HS-5 (cell line): ENCODE measurements around the gene CACNA1D.

Experiments used
- DNase-seq: peaks from one replicate; pipeline ENCODE4 v3.0.0-alpha.2; 2012; ENCODE audit warnings: low read depth

Gene CACNA1D

GRCh38 chr3:53808496-53808895 is 314.1 kb downstream of the CACNA1D start:
- no peak for DNase-seq

- no peak for DNase-seq
Observed at GRCh38 chr3:53809267-53809666, 314.9 kb downstream of the CACNA1D start.

DNA sequence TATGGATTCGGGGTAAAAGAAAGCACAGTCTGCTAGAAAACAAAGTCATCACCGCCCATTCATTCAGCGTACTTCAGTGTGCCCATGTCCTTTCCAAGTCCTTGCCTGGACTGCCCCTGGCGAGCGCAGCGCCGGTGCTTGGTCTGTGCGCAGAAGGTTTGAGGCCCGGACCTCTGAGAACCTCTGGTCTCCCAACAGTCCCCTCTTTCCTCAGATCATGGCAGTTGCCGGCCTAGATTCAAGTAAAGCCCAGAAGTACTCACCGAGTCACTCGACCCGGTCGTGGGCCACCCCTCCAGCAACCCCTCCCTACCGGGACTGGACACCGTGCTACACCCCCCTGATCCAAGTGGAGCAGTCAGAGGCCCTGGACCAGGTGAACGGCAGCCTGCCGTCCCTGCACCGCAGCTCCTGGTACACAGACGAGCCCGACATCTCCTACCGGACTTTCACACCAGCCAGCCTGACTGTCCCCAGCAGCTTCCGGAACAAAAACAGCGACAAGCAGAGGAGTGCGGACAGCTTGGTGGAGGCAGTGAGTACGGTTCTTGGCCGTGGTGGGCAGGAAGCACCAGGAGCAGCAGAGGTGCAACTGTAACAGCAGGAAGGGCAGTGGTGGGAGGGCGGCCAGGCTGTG is 315.5 kb downstream of the CACNA1D start:
- DNase-seq: no peak

- no peak for DNase-seq
Observed at GRCh38 chr3:53811143-53811927, 316.9 kb downstream of the CACNA1D start.

GRCh38 chr3:53812434-53812833 is 318.0 kb downstream of the CACNA1D start:
- DNase-seq: no peak

- DNase-seq: no peak
Observed at GRCh38 chr3:53813229-53813628, 318.8 kb downstream of the CACNA1D start.

- DNase-seq: no peak
Observed at GRCh38 chr3:53813876-53814275, 319.5 kb downstream of the CACNA1D start.

DNA sequence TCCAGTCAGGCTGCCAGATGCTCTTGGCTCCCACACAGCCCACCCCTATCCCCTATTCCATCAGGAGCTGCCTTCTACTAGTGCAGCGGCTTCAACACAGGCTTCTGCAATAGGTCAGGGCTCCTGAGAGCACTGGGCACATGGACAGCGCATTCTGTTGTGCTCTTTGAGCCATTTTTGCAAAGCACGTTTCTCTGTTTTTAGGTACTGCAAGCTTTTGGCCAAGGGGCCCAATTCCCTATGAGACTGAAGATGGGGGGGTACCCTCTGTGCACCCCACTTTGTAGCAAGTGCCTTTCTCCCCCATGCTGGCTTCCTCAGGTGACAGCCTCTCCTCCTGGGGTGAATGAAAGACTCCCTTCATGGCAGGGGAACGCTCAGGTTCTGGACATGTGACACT is 320.7 kb downstream of the CACNA1D start:
- DNase-seq: no peak

DNA sequence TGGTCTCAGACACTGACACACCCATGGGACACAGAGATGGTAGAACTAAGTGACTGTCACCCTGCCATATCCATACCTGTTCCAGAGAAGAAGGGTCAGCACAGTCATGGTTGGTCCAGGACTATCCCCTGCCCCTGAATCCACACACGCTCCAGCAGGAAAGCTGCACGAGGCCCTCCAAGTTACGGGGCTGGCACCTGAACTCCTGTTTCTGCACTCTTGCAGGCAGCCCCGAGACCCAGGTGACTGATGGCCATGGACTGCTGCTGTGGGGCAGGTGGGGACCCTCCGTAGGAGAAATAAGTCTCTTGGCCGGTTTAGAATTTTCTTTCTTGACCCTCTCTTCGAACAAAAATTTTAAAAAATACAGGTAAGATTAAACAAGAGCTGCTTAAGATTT is 321.2 kb downstream of the CACNA1D start:
- DNase-seq: no peak

DNA sequence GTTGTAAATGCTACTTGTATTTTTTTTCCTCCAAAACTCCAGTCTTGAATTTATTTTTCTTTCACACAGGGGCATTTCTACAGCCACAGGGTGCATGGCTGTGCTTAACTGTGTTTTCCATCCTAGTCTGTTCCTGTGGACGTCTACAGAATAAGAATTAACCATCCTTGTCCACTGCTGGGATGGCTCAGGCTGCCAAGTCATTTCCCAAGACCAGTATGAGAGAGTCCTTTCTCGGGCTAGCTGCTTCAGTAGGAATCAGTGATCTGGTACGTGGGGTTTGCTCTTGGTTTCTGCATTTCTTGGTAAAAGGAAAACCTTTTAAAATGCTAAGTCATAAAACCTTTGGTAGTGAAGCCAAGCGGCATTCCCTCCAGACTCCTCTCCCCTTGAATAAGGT is 322.0 kb downstream of the CACNA1D start:
- DNase-seq: no peak

- no peak for DNase-seq
Observed at GRCh38 chr3:53817211-53817610, 322.8 kb downstream of the CACNA1D start.

GRCh38 chr3:53817809-53818208 is 323.4 kb downstream of the CACNA1D start:
- DNase-seq: no peak

- no peak for DNase-seq
Observed at GRCh38 chr3:53818221-53819162, 324.1 kb downstream of the CACNA1D start.

DNA sequence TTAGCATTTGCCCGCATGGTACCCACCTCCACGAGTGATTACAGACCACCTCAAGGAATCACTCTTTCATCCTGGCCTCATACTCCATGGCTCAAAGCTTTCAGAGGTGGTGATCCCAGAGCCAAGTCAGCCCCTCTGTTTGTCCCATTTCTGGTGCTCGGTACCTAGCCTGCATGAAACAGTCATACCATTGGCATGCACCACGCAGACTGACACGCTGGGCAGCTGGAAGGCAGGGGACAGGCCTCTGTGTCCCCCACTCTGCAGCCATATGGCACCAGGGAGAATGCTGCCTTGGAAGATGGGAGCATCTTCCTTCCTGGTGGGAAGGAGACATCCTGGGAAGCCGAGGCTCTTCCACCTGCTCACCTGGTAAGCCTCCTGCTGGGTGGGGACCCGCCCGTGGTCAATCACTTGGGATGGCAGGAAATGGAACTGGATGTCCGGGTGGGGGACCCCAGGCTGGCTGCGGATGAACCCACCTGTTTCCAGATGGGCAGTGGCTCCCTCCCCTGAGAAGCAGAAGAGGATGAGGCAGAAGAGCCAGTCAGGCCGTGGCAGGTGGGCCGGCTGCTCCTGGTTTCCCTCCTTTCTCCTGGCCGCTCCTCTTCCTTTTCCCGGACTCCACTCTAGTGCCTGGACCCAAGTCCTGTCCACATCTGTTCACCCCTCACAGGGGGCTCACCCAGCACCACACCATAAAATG is 324.9 kb downstream of the CACNA1D start:
- DNase-seq: no peak

- DNase-seq: no peak
Observed at GRCh38 chr3:53820084-53820483, 325.7 kb downstream of the CACNA1D start.

DNA sequence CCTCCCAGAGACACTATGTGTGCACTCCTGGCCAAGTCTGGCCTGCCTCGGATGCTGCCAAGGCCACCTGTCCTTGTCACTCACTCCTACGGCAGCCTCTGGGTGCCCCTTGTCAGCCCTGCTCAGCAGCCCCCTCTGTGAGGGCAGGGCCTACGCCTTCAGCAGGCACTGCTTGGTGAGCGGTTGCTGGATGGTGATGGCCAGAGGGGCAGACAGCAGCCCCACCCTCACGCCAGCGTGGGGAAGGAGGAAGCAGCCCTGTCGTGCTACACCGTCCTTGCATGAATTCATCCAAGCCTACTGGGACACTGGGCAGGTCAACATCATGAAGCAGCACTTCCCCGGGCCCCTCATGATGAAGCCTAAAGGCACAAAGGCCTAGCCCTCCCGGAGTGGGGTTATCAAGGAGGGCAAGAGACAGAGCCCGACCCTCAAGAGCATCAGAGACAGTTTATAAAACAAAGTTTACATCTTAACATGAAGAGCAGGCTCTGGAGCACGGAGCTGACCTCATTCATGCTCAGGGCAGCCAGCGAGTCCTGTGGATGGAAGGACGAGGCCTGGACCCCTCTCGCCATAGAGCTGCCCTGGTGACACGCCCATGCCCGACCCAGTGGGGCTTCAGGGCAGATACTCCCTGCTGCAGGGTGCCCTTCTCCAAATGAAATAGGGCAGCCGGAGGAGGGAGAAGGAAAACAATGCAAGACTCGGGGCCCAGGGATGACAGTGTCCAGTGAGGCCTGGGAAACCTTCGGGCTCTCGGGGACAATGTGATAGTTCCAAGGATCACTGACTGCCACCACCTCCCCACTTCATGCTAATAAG is 326.6 kb downstream of the CACNA1D start:
- DNase-seq: no peak

- no peak for DNase-seq
Observed at GRCh38 chr3:53821631-53822121, 327.3 kb downstream of the CACNA1D start.

DNA sequence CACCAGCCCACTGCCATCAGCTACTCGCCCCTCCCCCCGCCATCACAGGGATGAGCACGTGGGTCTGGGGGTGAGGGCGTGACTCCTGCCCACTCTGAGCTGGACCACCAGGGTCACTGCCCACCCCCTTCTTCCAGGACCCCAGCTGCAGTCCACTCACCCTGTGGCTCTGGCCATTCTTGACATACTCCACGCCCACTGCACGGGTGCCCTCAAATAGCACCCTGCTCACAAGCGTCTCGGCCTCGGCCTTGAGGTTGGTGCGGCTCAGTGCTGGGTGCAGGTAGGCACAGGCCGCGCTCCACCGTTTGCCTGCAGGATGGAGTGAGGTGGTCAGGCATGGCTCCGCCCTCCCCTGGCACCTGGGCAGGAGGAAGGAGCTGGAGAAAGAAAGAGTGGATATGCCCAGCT is 327.9 kb downstream of the CACNA1D start:
- DNase-seq: no peak

GRCh38 chr3:53823026-53823955 is 328.9 kb downstream of the CACNA1D start:
- no peak for DNase-seq
